Upper lobe of right lung (tissue), 1 donor: ENCODE results near the gene CSRP3. TPM values are rescaled to one million over a fixed set of nuclear protein-coding genes. Genes with fewer than 3 reads are reported as not detected.

Experiments
- ATAC-seq: fragments of 200-7000 bp; cut with Tn5 transposase; one replicate; pipeline ENCODE4 v1.9.1; 2020; ENCODE audit warnings: mild to moderate bottlenecking, moderate library complexity
- DNase-seq: peaks from one replicate; pipeline ENCODE4 v3.0.0-alpha.2; 2020
- H3K27ac ChIP-seq: fragments of 200-600 bp; one replicate; pipeline ENCODE4 v1.8.0; 2022
- H3K27me3 ChIP-seq: fragments of 200-600 bp; one replicate; pipeline ENCODE4 v1.8.0; 2022; ENCODE audit warnings: mild to moderate bottlenecking
- H3K36me3 ChIP-seq: fragments of 200-600 bp; one replicate; pipeline ENCODE4 v1.8.0; 2022
- H3K4me1 ChIP-seq: fragments of 200-600 bp; one replicate; pipeline ENCODE4 v1.8.0; 2022
- H3K4me3 ChIP-seq: fragments of 200-600 bp; one replicate; pipeline ENCODE4 v1.8.0; 2022; ENCODE audit warnings: mild to moderate bottlenecking
- H3K9me3 ChIP-seq: fragments of 200-600 bp; one replicate; pipeline ENCODE4 v1.8.0; 2022
- intact Hi-C: fragments of 100-400 bp; cut with DNase I; formaldehyde crosslinking; loops from one replicate; pipeline ENCODE4 v1.11.0; 2022
- total RNA-seq: library from RNA; stranded (reverse); fragmentation: NEBNext Ultra II Directional; extraction: Animal tissue kit (Norgen Biotek cat#: 25700); gene quantifications from one replicate; pipeline ENCODE4 v1.2.1, GENCODE V29; 2021
- TF ChIP-seq, protein P1 (sequence below): fragments of 200-600 bp; IDR thresholded peaks from one replicate; pipeline ENCODE4 v1.8.0; 2022; ENCODE audit warnings: antibody characterized with exemption
- donor health status: DM: no; HTN: yes; CAD: no; lungs with severe emphysema.

The CSRP3 gene
- total RNA-seq, 1 donor from 2014 or later = not detected

DNA sequence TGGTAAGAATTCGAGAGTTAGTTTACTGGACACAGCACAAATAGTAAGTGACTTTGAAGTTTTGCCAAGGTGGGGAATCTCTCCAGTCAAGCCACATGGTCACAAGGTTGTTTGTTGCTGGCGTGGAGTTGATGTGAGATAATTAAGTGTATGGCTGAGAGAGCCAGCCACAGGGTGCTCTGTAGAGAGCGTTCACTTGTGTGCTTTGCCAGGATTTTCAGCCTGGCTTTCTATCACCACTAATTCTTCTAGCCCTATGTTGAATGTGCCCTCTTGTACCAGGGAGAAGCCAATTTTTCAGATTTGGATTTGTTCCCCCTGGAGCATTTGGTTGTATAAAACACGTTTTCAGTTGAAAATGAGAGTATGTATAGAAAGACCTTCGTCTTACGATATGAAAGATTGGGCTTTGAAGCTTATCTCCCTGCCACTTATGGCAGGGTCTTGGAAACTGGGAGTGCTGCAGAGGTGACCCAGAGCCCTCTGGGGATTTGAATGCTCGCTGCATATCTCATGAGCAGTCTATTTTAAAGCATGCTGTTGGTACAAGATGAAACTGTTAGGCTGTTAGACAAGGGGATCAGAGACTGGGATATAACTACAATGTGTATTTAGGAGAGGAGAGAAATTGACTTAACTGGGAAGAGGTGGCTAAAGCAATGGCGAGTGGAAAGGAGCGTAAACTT is 28.6 kb downstream of the CSRP3 start:
- H3K4me3 ChIP-seq = no peak overlapping the region
- H3K36me3 ChIP-seq = peaks cover 35% of the 10 kb centered on the region
- H3K27ac ChIP-seq = no peak overlapping the region
- no peaks in the 10 kb centered on the region for H3K4me1 ChIP-seq
- H3K27me3 ChIP-seq = no peaks in the 10 kb centered on the region
- ATAC-seq = no peak
- DNase-seq = no peak
- TF ChIP-seq, protein P1, sequence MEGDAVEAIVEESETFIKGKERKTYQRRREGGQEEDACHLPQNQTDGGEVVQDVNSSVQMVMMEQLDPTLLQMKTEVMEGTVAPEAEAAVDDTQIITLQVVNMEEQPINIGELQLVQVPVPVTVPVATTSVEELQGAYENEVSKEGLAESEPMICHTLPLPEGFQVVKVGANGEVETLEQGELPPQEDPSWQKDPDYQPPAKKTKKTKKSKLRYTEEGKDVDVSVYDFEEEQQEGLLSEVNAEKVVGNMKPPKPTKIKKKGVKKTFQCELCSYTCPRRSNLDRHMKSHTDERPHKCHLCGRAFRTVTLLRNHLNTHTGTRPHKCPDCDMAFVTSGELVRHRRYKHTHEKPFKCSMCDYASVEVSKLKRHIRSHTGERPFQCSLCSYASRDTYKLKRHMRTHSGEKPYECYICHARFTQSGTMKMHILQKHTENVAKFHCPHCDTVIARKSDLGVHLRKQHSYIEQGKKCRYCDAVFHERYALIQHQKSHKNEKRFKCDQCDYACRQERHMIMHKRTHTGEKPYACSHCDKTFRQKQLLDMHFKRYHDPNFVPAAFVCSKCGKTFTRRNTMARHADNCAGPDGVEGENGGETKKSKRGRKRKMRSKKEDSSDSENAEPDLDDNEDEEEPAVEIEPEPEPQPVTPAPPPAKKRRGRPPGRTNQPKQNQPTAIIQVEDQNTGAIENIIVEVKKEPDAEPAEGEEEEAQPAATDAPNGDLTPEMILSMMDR = no peak
- intact Hi-C loops = no loop called here
- H3K9me3 ChIP-seq = no peaks in the 10 kb centered on the region

DNA sequence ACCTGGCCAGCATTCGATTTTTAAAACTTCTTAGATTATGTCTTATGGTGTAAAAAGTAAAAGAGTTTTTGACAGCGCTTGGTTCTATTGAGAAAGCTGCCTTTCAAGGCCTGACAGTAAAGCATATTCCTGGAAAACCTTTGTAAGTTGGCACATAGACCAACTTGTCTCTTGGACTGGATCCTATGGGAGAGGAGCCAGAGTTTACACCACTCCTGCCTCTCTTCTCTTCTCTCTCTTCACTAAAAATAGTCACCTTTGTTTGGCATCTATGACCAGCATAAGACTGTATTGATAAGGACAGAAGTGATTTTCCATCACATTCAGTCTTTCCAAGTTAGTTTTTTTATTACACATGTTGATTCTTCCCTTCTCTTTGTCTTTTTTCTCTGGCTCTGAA is 33.7 kb downstream of the CSRP3 start:
- TF ChIP-seq, protein P1 = no peak
- H3K36me3 ChIP-seq = peaks cover 50% of the 10 kb centered on the region
- no peaks in the 10 kb centered on the region for H3K9me3 ChIP-seq
- no peak overlapping the region for H3K27ac ChIP-seq
- intact Hi-C loops = no loop called here
- no peaks in the 10 kb centered on the region for H3K4me1 ChIP-seq
- DNase-seq (no peak), ATAC-seq (no peak)
- H3K27me3 ChIP-seq = no peaks in the 10 kb centered on the region
- H3K4me3 ChIP-seq = no peak overlapping the region

DNA sequence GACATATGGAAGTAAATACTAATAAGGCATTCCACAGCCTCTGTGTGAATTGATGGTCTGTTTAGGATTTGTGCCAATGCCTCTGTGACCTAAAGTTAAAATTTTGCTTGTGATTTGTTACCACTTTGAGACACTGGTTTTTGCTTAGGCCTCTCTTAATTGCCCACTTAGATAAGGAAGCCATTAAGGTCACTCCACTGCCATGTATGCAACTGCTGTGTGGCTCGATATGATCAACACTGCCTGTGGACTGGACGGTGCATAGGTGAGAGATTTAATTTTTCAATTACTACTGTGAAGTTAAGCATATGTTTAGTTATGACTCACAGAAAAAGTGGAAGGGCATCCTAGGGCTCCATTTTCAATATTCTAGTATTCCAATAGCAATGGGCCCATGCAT is 36.9 kb downstream of the CSRP3 start:
- no peak for ATAC-seq
- Histone ChIP-seq H3K27ac (no peak overlapping the region), H3K36me3 (peaks cover 40% of the 10 kb centered on the region), H3K27me3 (no peaks in the 10 kb centered on the region), H3K9me3 (no peaks in the 10 kb centered on the region), H3K4me3 (no peak overlapping the region), H3K4me1 (no peaks in the 10 kb centered on the region)
- intact Hi-C loops = no loop called here
- TF ChIP-seq, protein P1 = no peak
- DNase-seq = no peak

DNA sequence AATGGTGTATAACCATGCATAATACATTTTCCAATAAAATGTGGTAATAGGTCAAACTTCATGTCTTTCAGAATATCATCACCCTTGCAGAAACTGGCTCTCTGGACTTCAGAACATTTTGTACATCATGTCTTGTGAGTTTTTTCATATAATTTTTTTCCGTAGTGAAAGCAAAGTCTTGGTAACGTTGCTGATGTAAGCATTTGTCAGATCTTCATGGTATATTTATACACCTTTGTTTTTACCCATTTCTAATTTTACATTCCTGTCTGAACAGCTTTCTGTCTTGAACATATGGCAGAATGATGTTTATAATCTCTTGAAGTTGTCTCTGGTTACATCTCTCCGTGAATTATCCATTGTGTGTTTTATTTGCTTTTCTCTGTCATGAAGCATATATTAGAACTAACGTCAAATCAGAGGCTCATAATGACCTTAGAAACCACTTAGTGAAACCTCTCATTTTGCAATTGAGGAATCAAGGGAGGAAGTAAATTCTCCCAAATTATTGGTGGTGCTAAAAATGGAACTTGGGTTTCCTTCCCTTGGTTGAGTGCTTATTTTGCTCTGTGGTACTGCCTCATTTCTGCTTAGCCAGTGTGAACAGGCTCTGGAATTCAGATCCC is 37.4 kb downstream of the CSRP3 start:
- intact Hi-C loops = no loop called here

DNA sequence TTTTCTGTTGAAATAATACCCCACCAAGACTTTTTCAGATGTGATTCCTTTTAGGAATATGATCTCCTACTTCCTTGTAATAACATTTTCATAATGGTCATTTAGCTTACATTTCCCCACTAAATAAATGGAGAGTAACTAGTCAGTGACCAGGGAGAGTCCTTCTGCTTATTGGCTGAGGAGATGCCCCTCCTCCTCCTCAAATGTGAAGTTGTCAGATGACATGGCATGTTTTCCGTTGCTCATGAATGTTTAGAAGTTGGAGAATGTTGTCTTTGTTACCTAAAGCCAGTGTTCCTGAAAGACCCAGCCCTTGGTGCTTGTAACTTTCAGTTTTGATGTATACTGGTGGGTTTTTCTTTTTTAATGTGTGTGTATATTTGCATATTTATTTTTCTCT is 38.2 kb downstream of the CSRP3 start:
- Histone ChIP-seq H3K9me3 (no peaks in the 10 kb centered on the region), H3K4me3 (no peak overlapping the region), H3K27me3 (no peaks in the 10 kb centered on the region), H3K36me3 (peaks cover 44% of the 10 kb centered on the region), H3K27ac (no peak overlapping the region), H3K4me1 (no peaks in the 10 kb centered on the region)
- TF ChIP-seq, protein P1 = no peak
- intact Hi-C loops = no loop called here
- ATAC-seq (no peak), DNase-seq (no peak)

More for the DNA sequence above, 37.4 kb downstream of the CSRP3 start:
- TF ChIP-seq, protein P1 = no peak
- Histone ChIP-seq H3K9me3 (no peaks in the 10 kb centered on the region), H3K27ac (no peak overlapping the region), H3K27me3 (no peaks in the 10 kb centered on the region), H3K4me1 (no peaks in the 10 kb centered on the region), H3K36me3 (peaks cover 45% of the 10 kb centered on the region), H3K4me3 (no peak overlapping the region)
- no peak for DNase-seq
- no peak for ATAC-seq
